Ishikawa (cell line): ENCODE data around the gene SIGLEC12.

Experiments
- CEBPB ChIP-seq: IDR thresholded peaks from 2 replicates; pipeline ENCODE4 v1.6.1; 2012
- CREB1 ChIP-seq: IDR thresholded peaks from 2 replicates; pipeline ENCODE4 v1.6.1; 2012; ENCODE audit warnings: low read depth
- EP300 ChIP-seq: IDR thresholded peaks from 2 replicates; pipeline ENCODE4 v1.6.1; 2012; ENCODE audit warnings: borderline replicate concordance
- NFIC ChIP-seq: IDR thresholded peaks from 2 replicates; pipeline ENCODE4 v1.6.1; 2012
- RAD21 ChIP-seq: IDR thresholded peaks from 2 replicates; pipeline ENCODE4 v1.6.1; 2012; ENCODE audit warnings: low read depth
- TAF1 ChIP-seq: IDR thresholded peaks from 2 replicates; pipeline ENCODE4 v1.6.1; 2012; ENCODE audit warnings: low read depth, mild to moderate bottlenecking
- TCF12 ChIP-seq: IDR thresholded peaks from 2 replicates; pipeline ENCODE4 v1.6.1; 2012; ENCODE audit warnings: low read depth
- YY1 ChIP-seq: IDR thresholded peaks from 2 replicates; pipeline ENCODE4 v1.6.1; 2012; ENCODE audit warnings: low read depth
- ZBTB7A ChIP-seq: IDR thresholded peaks from 2 replicates; pipeline ENCODE4 v1.6.1; 2012; ENCODE audit warnings: low read depth
- TF ChIP-seq, protein P1 (sequence below): IDR thresholded peaks from 2 replicates; pipeline ENCODE4 v1.6.1; 2012; ENCODE audit warnings: low read depth, mild to moderate bottlenecking
- TF ChIP-seq, protein P2 (sequence below): IDR thresholded peaks from 2 replicates; pipeline ENCODE4 v1.6.1; 2012
- TF ChIP-seq, protein P3 (sequence below): IDR thresholded peaks from 2 replicates; pipeline ENCODE4 v1.6.1; 2012

DNA sequence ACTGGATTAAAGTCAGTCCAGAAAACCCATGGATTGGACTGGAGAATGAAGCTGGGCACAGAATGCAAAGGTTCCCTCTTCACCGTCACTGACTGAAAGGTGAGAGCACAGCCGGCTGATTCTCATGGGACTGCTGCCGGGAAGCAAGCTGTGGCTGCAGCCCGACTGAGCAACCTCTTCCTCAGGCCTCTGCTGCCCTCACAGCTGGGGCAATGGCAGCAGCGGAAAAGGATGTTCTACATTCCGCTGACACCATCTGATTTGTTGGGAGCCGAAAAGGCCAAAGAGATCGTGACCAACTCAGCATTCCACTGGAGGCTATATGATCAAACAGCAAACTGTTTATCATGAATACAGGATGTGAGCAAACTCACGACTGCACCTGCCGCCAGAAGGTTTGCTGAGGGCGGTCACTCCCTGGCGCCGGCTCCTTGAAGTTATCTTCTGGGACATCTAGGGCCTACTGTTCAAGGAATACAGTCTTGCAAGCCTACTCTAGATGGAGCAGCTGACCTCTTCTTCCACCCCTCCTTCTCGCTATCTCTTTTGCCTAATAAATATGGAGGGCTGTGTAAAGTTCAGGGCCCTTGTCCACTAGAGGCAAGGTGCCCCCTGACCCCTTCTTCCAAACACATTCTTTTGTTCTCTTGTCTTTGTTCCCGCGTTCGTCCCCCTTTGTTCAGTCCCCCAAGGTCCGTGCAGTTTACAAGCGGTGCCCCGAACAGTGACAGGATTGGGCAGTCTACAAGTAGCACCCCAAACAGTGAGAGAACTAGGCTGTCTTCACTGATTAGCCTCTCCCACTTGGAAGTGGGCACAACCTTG lies 49.5 kb upstream of the SIGLEC12 start:
- no peak for TF ChIP-seq ZBTB7A
- TF ChIP-seq TCF12, result no peak
- TF ChIP-seq, protein P1, sequence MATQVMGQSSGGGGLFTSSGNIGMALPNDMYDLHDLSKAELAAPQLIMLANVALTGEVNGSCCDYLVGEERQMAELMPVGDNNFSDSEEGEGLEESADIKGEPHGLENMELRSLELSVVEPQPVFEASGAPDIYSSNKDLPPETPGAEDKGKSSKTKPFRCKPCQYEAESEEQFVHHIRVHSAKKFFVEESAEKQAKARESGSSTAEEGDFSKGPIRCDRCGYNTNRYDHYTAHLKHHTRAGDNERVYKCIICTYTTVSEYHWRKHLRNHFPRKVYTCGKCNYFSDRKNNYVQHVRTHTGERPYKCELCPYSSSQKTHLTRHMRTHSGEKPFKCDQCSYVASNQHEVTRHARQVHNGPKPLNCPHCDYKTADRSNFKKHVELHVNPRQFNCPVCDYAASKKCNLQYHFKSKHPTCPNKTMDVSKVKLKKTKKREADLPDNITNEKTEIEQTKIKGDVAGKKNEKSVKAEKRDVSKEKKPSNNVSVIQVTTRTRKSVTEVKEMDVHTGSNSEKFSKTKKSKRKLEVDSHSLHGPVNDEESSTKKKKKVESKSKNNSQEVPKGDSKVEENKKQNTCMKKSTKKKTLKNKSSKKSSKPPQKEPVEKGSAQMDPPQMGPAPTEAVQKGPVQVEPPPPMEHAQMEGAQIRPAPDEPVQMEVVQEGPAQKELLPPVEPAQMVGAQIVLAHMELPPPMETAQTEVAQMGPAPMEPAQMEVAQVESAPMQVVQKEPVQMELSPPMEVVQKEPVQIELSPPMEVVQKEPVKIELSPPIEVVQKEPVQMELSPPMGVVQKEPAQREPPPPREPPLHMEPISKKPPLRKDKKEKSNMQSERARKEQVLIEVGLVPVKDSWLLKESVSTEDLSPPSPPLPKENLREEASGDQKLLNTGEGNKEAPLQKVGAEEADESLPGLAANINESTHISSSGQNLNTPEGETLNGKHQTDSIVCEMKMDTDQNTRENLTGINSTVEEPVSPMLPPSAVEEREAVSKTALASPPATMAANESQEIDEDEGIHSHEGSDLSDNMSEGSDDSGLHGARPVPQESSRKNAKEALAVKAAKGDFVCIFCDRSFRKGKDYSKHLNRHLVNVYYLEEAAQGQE, result no peak
- no peak for TF ChIP-seq RAD21
- no peak for TF ChIP-seq NFIC
- TF ChIP-seq YY1, result no peak
- TF ChIP-seq, protein P2, sequence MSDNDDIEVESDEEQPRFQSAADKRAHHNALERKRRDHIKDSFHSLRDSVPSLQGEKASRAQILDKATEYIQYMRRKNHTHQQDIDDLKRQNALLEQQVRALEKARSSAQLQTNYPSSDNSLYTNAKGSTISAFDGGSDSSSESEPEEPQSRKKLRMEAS, result no peak
- TF ChIP-seq EP300, result no peak
- no peak for TF ChIP-seq CREB1
- TF ChIP-seq, protein P3, sequence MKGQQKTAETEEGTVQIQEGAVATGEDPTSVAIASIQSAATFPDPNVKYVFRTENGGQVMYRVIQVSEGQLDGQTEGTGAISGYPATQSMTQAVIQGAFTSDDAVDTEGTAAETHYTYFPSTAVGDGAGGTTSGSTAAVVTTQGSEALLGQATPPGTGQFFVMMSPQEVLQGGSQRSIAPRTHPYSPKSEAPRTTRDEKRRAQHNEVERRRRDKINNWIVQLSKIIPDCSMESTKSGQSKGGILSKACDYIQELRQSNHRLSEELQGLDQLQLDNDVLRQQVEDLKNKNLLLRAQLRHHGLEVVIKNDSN, result no peak
- no peak for TF ChIP-seq CEBPB
- TF ChIP-seq TAF1, result no peak
